ENCODE results near the gene GRM7.

The GRM7 gene

GRCh38 chr3:7146529-7146928 is 285.6 kb downstream of the GRM7 start:
- ChIA-PET CTCF (interaction anchor here (1.0 to 1.5 kb wide), 2 partner anchors 1698 to 1718 kb away, joined by 3 to 4 read pairs; no protein-coding TSS in a partner anchor), POLR2A (no interaction called here)
- no peak for DNase-seq (ENCODE audit: extremely low spot score)
- TF ChIP-seq CTCF (IDR thresholded peaks at IDR 0.05; ENCODE audit: control extremely low read depth, extremely low read depth, low read depth, missing control alignments), result no peak

DNA sequence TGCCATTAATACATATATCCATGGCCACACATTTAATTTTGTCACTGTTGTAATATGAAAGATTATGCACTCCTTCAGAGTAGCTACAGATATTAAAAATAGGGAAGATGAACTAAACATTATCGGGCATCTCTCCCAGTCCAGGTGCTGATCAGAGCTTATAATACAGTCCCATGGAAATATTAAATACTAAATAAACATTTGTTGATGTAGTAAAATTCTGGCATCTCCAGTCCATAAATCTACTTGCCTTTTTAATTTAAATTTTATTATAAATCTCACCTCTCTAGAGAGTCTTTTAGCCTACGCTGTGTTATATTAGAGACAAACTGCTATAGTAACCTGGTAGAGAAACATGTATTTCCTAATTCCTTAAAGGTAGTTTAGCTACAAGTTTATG is 297.6 kb downstream of the GRM7 start:
- ChIA-PET POLR2A (no interaction called here), CTCF (interaction anchor here (1.1 to 2.0 kb wide), 4 partner anchors 10 to 39 kb away, joined by 3 to 6 read pairs (median 3); no protein-coding TSS in a partner anchor)
- DNase-seq (ENCODE audit: extremely low spot score), result no peak
- TF ChIP-seq CTCF (IDR thresholded peaks at IDR 0.05; ENCODE audit: control extremely low read depth, extremely low read depth, low read depth, missing control alignments), result no peak

GRCh38 chr3:7160689-7161088 is 299.8 kb downstream of the GRM7 start:
- POLR2A ChIA-PET, result no interaction called here
- DNase-seq (ENCODE audit: extremely low spot score), result no peak
- no peak for TF ChIP-seq CTCF (IDR thresholded peaks at IDR 0.05; ENCODE audit: control extremely low read depth, extremely low read depth, low read depth, missing control alignments)
- CTCF ChIA-PET, result no interaction called here

DNA sequence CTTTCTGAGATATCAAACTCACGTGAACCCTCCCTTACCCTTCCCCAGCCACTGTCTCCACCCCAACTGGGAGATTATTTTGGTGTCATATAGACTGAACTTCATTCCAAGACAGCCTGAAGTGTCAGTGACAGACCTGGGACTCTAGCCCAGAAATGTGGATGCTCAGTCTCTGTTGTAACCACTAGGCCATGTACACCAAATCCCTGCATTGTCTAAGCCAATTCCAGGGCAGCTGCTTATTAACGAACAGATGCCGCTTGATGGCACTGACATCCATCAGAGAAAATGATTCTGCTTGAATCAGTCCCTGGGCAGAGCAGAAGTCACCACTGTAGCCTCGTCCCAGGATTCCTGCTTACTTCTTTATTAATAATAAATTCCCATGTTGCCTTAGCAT is 305.5 kb downstream of the GRM7 start:
- TF ChIP-seq CTCF (IDR thresholded peaks at IDR 0.05; ENCODE audit: control extremely low read depth, extremely low read depth, low read depth, missing control alignments), result no peak
- ChIA-PET POLR2A (no interaction called here), CTCF (interaction anchor here (0.7 to 2.0 kb wide), 5 partner anchors 14 to 37 kb away, joined by 3 to 5 read pairs (median 4); no protein-coding TSS in a partner anchor)
- no peak for DNase-seq (ENCODE audit: extremely low spot score)

- ChIA-PET POLR2A (no interaction called here), CTCF (interaction anchor here (1.1 to 1.6 kb wide), 2 partner anchors 10 to 12 kb away, joined by 3 to 5 read pairs; no protein-coding TSS in a partner anchor)
- DNase-seq (ENCODE audit: extremely low spot score), result no peak
- no peak for TF ChIP-seq CTCF (IDR thresholded peaks at IDR 0.05; ENCODE audit: control extremely low read depth, extremely low read depth, low read depth, missing control alignments)
These were observed 310.6 kb downstream of the GRM7 start for GRCh38 chr3:7171493-7171892.

DNA sequence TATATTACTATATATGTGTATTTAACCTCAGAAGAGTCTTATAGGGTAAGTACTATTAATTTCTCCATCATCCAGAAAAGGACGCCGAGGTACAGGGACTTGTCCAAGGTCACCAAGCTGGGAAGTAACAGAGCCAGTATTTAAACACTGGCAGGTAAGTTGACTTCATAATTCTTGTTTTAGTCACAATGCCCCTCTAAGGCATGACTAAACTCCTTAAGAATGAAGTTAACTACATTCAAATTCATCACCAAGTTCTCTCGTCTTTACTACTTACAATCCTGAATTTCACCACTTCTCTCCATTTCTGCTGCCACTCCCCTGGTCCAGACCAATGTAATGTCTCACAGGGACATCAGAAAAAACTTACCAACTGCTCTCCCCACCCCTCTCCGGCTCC is 312.1 kb downstream of the GRM7 start:
- ChIA-PET POLR2A (no interaction called here), CTCF (interaction anchor here (1.2 to 1.4 kb wide), 2 partner anchors 13 to 14 kb away, joined by 3 to 4 read pairs; no protein-coding TSS in a partner anchor)
- no peak for DNase-seq (ENCODE audit: extremely low spot score)
- TF ChIP-seq CTCF (IDR thresholded peaks at IDR 0.05; ENCODE audit: control extremely low read depth, extremely low read depth, low read depth, missing control alignments), result no peak
